ENCODE measurements around the gene PECR.

GRCh38 chr2:216012133-216012829, 69.3 kb downstream of the PECR start:
- TF ChIP-seq SRSF9 (IDR thresholded peaks at IDR 0.05; ENCODE audit: borderline replicate concordance, low read depth, low read length) (no peak), POU5F1 (IDR thresholded peaks at IDR 0.05; ENCODE audit: borderline replicate concordance, low read depth, low read length, partially characterized antibody) (no peak), GABPA (tag; conservative IDR thresholded peaks at IDR 0.05; ENCODE audit: low read depth) (no peak), CTCF (IDR thresholded peaks at IDR 0.05 in 2 of 3, conservative IDR thresholded peaks at IDR 0.05 in 1 of 3; ENCODE audit: insufficient read depth in 2 of 3, low read depth in 1 of 3, low read length in 3 of 3) (no peak), POLR2AphosphoS5 (IDR thresholded peaks at IDR 0.05; ENCODE audit: control insufficient read depth, insufficient read depth, low read depth, low read length) (no peak), JUN (IDR thresholded peaks at IDR 0.05; ENCODE audit: borderline replicate concordance, low read depth, low read length) (no peak), JUN (CRISPR knock-in tag; IDR thresholded peaks at IDR 0.05; ENCODE audit: borderline replicate concordance) (no peak)
